Measurements from ENCODE around the gene MECR. TPM values are rescaled to one million over a fixed set of nuclear protein-coding genes. Genes with fewer than 3 reads are reported as not detected.

Gene MECR
- total and polyA plus RNA-seq, 8 donors = 8.9 to 47.8 (median 17.8) TPM

- peaks cover 0 to 12% (median 5%) of the 10 kb centered on the region in 4 donors for H3K36me3 ChIP-seq
- peak within 1 kb of the TSS; percentile 71 to 96 (median 88) for H3K4me3 ChIP-seq
- peak; percentile 99 to 100 for DNase-seq
- 0 to 1% (median 0%) methylated on average over 32 to 100 of the region's 100 CpGs for WGBS, 5 donors
- peak within 1 kb of the TSS; percentile 99 to 100 (median 100) for H3K27ac ChIP-seq
- no peaks in the 10 kb centered on the region for H3K9me3 ChIP-seq
- intact Hi-C loops (cut with DNase I; ENCODE audit: low total_unique reads) = loop anchor here (10.0 kb wide), 1 partner anchor 57 kb away; the partner anchor contains the start of gene TMEM200B
- TF ChIP-seq CTCF (IDR thresholded peaks at IDR 0.05) (peak in 5 of 7 experiments; percentile 69 to 89 (median 75)), POLR2AphosphoS5 (IDR thresholded peaks at IDR 0.05) (peak; percentile 92 to 98 (median 95)), POLR2A (IDR thresholded peaks at IDR 0.05) (peak in 1 of 4 donors; percentile 60), EP300 (IDR thresholded peaks at IDR 0.05) (no peak)
- no peaks in the 10 kb centered on the region for H3K27me3 ChIP-seq
- H3K4me1 ChIP-seq = peaks cover 34 to 54% (median 44%) of the 10 kb centered on the region in 4 donors
Observed at GRCh38 chr1:29181413-29182225, 49.1 kb downstream of the MECR start, which contains the start of gene SRSF4. Gene SRSF4 (minus strand): TSS chr1:29181900. CDS start chr1:29181752, 148 bp downstream.

DNA sequence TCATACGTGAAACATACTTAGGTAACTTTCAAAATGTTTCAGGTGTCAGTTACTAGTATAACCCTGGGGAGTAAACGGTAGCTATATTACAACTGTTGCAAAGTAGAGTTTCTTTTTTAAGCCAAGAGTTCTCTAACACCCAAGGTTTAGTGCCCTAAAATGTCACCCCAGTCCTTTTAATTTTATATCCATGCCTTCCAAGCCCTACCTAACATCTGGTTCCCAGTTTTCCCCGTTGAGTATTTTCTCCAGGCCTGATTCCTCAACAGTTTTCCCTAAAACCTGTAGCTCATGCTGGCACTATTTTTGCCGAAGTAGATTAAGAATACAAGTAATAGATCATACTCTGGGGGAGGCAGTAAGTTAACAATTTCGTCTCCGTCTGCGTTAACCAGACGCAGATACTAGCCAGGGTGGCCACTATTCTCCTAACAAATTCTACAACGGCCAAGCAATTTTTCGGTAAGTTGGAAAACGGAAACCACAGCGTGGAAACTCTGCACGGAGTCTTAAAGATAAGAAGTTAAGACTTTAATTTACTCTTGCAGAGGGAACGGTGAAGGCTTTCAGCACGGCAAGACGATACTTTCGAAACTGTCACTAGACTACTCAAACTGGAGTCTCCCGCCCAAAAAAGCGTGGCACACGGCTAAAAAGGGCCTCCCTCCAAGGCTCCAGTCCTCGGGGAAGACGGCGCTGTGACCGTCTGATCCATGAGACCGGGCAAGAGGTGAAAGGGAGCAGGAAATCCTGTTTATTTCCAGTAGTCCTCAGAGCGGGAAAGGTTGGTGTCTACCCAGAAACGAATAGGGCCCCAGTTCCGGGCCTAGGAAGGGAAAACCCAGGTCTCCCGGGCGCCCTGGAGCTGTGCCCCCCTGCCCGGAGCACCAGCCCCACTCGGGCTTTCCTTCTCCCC is 50.0 kb downstream of the MECR start:
- WGBS, 5 donors = 0 to 1% (median 0%) methylated on average over 32 of the region's 32 CpGs
- Histone ChIP-seq H3K27ac (peak overlapping the region; percentile 99 to 100 (median 100)), H3K36me3 (peaks cover 0 to 12% (median 5%) of the 10 kb centered on the region in 4 donors), H3K4me1 (peaks cover 34 to 63% (median 52%) of the 10 kb centered on the region in 4 donors), H3K27me3 (no peaks in the 10 kb centered on the region), H3K9me3 (no peaks in the 10 kb centered on the region), H3K4me3 (peak overlapping the region; percentile 71 to 96 (median 88))
- intact Hi-C loops (cut with DNase I; ENCODE audit: low total_unique reads) = loop anchor here (10.0 kb wide), 1 partner anchor 56 kb away; the partner anchor contains the start of gene TMEM200B
- TF ChIP-seq CTCF (IDR thresholded peaks at IDR 0.05) = no peak
- no peak for TF ChIP-seq POLR2AphosphoS5 (IDR thresholded peaks at IDR 0.05)
- TF ChIP-seq EP300 (IDR thresholded peaks at IDR 0.05) = no peak
- no peak for TF ChIP-seq POLR2A (IDR thresholded peaks at IDR 0.05)
- no peak for DNase-seq

DNA sequence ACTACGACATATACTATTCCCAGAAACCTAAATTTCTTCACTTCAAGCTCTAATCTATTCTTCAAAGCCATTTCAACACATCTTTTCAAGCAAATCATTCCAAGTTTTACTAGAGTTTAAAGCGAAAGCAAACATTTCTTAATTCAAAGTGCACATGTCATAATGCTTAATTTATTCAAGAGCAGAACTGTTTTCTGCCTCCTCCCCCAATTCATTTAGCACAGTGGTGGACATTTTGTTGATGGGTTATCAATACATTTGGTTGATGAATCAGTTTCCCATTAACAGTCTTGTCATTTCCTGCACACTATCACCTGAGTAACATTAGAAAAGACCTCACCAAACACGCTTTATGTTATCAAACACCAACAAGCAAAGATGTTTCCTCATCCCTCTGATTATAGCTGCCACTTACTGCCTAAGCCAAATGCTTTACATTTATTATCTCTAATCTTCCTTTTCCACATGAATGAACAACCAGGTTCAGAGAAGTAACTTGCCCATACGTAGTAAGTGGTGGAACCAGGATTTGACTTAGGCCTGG is 51.0 kb downstream of the MECR start:
- intact Hi-C loops (cut with DNase I; ENCODE audit: low total_unique reads) = loop anchor here (10.0 kb wide), 1 partner anchor 55 kb away; the partner anchor contains the start of gene TMEM200B
- peak overlapping the region; percentile 71 to 96 (median 88) for H3K4me3 ChIP-seq
- H3K4me1 ChIP-seq = peaks cover 34 to 64% (median 54%) of the 10 kb centered on the region in 4 donors
- H3K9me3 ChIP-seq = no peaks in the 10 kb centered on the region
- WGBS, 5 donors = 9 to 18% (median 15%) methylated on average over 4 of the region's 4 CpGs
- peaks cover 0 to 12% (median 5%) of the 10 kb centered on the region in 4 donors for H3K36me3 ChIP-seq
- TF ChIP-seq POLR2A (IDR thresholded peaks at IDR 0.05) = no peak
- TF ChIP-seq EP300 (IDR thresholded peaks at IDR 0.05) = no peak
- no peak for TF ChIP-seq CTCF (IDR thresholded peaks at IDR 0.05)
- no peak for TF ChIP-seq POLR2AphosphoS5 (IDR thresholded peaks at IDR 0.05)
- no peaks in the 10 kb centered on the region for H3K27me3 ChIP-seq
- no peak for DNase-seq
- peak overlapping the region in 4 of 5 donors; percentile 59 to 100 (median 100) for H3K27ac ChIP-seq
